Measurements from ENCODE around the gene METRN.

GRCh38 chr16:702341-702740 is 12.6 kb upstream of the METRN start:
- TF ChIP-seq CTCF (conservative IDR thresholded peaks at IDR 0.05; ENCODE audit: low read length), result no peak
- TF ChIP-seq EZH2phosphoT487 (IDR thresholded peaks at IDR 0.05; ENCODE audit: borderline replicate concordance), result no peak

Data from Loucy (cell line).